Lower leg skin (tissue), 4 donors: ENCODE data around the gene SRGAP1. TPM values are rescaled to one million over a fixed set of nuclear protein-coding genes. Genes with fewer than 3 reads are reported as not detected.

Source experiments
- DNase-seq, 2 donors: peaks; one replicate each; pipeline ENCODE4 v3.0.0-alpha.2; 2019; ENCODE audit warnings: low spot score in 2 of 2
- H3K4me3 ChIP-seq: fragments of 200-600 bp; sonication (generic); 2 replicates; pipeline ENCODE4 v1.5.1; 2017; ENCODE audit warnings: mild to moderate bottlenecking, low read depth; ENCODE audit not compliant: poor library complexity, severe bottlenecking
- POLR2A ChIP-seq, 2 donors: fragments of 450-650 bp; IDR thresholded peaks; one replicate each; pipeline ENCODE4 v1.6.1; 2016 to 2017; ENCODE audit warnings: antibody characterized with exemption in 2 of 2, mild to moderate bottlenecking in 1 of 2, moderate library complexity in 1 of 2
- WGBS, 2 donors: methylation state at CpG; one replicate each; pipeline ENCODE4 v1.1.5; 2018; 5-methylcytosine and 5-hydroxymethylcytosine counted together
- intact Hi-C: fragments of 100-400 bp; cut with DNase I; formaldehyde crosslinking; loops from one replicate; pipeline ENCODE4 v1.15.0; 2023; ENCODE audit warnings: low total_unique reads
- total RNA-seq, 4 donors: library from RNA; depleted of rRNA; stranded (reverse); fragments of >200 nt; gene quantifications; one replicate each; pipeline ENCODE4 v1.1.0, GENCODE V29; 2016
- TF ChIP-seq, protein P1 (sequence below), 3 donors: fragments of 450-650 bp; IDR thresholded peaks; one replicate each; pipeline ENCODE4 v1.5.1; 2016; ENCODE audit warnings: antibody characterized with exemption in 3 of 3, mild to moderate bottlenecking in 3 of 3, moderate library complexity in 2 of 3

The SRGAP1 gene
- total RNA-seq, 4 donors from 2014 or later, result 1.3 to 6.0 (median 1.7) TPM

DNA sequence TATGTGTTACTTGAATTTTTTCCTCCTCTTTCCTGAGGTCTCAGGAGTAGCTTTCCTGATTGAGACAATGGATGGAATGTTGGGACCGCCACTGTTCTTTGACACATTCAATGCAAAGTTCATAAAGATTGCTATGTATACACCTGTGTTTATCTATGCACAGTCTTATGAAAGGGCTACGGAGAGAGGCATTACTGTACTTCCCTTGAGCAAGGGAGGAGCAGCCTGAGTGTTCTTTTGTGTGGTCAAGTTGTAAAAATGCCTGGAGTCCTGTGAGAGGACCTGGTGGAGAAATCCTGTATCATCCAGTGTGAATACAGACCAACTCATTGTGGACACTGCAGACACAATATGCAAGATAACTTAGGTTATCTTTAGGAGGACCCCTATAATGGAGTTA is 1.2 kb downstream of the SRGAP1 start:
- WGBS, 2 donors, result 39 to 50% methylated on average over 2 of the region's 2 CpGs
- H3K4me3 ChIP-seq, result no peak overlapping the region
- DNase-seq, result no peak
- intact Hi-C loops, result no loop called here
- TF ChIP-seq, protein P1, sequence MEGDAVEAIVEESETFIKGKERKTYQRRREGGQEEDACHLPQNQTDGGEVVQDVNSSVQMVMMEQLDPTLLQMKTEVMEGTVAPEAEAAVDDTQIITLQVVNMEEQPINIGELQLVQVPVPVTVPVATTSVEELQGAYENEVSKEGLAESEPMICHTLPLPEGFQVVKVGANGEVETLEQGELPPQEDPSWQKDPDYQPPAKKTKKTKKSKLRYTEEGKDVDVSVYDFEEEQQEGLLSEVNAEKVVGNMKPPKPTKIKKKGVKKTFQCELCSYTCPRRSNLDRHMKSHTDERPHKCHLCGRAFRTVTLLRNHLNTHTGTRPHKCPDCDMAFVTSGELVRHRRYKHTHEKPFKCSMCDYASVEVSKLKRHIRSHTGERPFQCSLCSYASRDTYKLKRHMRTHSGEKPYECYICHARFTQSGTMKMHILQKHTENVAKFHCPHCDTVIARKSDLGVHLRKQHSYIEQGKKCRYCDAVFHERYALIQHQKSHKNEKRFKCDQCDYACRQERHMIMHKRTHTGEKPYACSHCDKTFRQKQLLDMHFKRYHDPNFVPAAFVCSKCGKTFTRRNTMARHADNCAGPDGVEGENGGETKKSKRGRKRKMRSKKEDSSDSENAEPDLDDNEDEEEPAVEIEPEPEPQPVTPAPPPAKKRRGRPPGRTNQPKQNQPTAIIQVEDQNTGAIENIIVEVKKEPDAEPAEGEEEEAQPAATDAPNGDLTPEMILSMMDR (IDR thresholded peaks at IDR 0.05), result no peak
- no peak for TF ChIP-seq POLR2A (IDR thresholded peaks at IDR 0.05)

DNA sequence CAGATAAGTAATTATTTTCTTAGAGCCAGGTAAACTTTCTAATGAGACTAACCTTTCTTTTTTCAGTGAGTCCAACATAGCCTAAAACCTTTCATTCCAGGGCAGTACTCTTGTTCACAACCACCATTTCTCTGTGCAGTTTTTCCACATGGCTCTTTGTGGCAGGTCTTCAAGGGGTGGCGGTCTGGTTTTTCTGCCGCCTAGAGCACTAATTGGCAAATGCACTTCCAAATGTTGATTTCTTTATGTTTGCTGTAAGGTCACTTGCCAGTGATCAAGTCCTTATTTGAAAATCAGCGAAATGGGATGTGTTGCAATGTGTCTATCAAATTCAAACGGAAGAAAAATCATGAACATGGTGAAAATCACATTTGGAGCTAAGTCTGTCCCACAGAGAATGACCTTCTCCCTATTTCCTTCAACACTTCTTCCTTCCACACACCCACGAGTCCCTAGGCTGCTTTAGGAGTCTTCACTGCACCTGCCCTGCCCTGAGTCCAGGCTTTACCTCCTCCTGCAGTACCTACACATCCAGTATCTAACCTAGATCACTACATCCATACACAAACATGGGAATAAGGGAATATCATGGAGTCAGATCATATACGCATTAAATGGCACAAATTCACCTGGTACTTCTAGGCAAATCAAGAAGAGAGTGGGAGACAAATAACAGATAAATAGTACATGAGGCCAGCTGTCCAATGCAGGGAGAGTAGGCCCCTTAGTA is 1.9 kb downstream of the SRGAP1 start:
- no peak for TF ChIP-seq POLR2A (IDR thresholded peaks at IDR 0.05)
- TF ChIP-seq, protein P1 (IDR thresholded peaks at IDR 0.05), result no peak
- DNase-seq, result no peak
- intact Hi-C loops, result no loop called here
- H3K4me3 ChIP-seq, result no peak overlapping the region
- WGBS, 2 donors, result 61 to 69% methylated on average over 6 of the region's 6 CpGs

DNA sequence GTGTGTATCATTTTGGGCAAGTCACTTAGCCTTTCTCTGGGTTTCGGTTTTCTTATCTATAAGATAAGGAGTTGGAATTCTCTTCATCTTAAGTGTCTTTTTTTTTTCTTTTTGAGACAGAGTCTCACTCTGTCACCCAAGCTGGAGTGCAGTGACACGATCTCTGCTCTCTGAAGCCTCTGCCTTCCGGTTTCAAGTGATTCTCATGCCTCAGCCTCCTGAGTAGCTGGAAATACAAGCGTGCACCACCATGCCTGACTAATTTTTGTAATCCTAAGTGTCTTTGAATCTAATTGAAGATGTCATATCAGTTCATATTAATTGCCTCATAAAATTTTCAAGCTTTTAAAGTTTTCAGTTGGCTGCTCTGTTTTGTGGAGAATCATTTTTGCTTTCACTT is 4.0 kb downstream of the SRGAP1 start:
- H3K4me3 ChIP-seq, result no peak overlapping the region
- no peak for TF ChIP-seq POLR2A (IDR thresholded peaks at IDR 0.05)
- TF ChIP-seq, protein P1 (IDR thresholded peaks at IDR 0.05), result no peak
- intact Hi-C loops, result no loop called here
- DNase-seq, result no peak
- WGBS, 2 donors, result 74 to 87% methylated on average over 4 of the region's 4 CpGs

DNA sequence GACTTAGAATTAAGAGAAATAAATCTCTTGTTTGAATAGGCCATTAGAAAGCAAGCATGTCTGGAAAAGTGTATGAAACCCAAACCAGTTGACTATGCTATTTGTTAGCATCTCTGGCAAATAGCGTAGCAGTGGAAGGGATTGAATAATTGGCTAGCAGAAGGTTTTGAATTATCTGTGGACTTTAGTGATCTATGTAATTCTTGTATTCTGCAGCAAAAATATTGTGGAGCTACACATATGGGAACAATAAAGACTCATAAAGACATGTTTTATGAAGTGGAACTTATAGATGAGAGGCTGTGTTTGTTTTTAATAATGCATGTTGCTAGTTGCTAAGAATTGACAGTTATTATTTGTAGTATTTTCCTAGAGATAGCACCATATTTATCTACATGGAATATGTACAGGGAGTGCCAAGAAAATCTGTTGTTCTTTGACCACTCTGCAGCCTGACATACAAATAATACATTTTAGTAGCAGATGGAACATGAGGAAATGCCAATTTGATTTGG is 4.7 kb downstream of the SRGAP1 start:
- 68 to 73% methylated on average over 1 of the region's 1 CpG for WGBS, 2 donors
- no peak for DNase-seq
- intact Hi-C loops, result no loop called here
- no peak overlapping the region for H3K4me3 ChIP-seq
- TF ChIP-seq POLR2A (IDR thresholded peaks at IDR 0.05), result no peak
- TF ChIP-seq, protein P1 (IDR thresholded peaks at IDR 0.05), result no peak

DNA sequence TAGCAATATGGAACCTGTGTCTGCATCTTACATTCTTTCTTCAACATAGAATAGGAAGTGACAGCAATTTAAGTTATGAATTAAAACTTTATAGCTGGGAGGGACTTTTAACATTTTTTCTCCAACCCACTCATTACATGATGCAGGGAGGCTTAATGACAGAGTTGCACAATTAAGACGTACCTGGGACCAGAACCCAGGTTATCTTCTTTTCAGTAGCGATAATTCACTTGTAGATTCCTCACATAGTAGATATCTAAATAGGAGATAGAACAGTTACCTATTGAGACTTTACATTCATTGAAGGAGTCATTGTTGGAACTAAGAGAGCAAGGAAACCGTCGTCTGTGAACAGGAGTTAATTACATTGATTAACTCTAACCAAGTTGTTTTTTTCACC is 5.1 kb downstream of the SRGAP1 start:
- intact Hi-C loops, result no loop called here
- TF ChIP-seq, protein P1 (IDR thresholded peaks at IDR 0.05), result no peak
- no peak for TF ChIP-seq POLR2A (IDR thresholded peaks at IDR 0.05)
- 68 to 72% methylated on average over 4 of the region's 4 CpGs for WGBS, 2 donors
- no peak for DNase-seq
- H3K4me3 ChIP-seq, result no peak overlapping the region

DNA sequence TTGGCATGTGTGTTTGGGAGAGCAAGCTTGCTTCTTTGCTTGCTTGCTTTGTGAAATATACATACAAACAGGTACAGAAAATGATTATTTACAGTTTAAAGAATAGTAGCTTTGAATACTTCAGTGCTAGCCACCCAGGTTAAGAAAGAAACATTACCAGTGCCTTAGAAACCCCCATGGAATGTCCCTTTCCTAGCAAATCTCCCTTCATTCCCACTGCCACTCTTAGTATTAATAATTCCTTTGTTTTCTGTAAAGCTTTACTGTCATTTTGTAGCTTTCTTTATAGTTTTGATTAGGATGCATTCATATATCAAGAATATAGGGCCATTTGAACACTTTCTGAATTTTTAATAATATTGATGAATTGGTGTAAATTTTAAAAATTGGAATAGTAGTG is 9.5 kb downstream of the SRGAP1 start:
- DNase-seq, result no peak
- TF ChIP-seq, protein P1 (IDR thresholded peaks at IDR 0.05), result no peak
- no peak for TF ChIP-seq POLR2A (IDR thresholded peaks at IDR 0.05)
- intact Hi-C loops, result no loop called here
- no peak overlapping the region for H3K4me3 ChIP-seq
